GM19438 (cell line): ENCODE data around the gene PDE7B.
"Not testable (repeated sequence)": the region's sequence is repeated elsewhere in the genome, so short reads cannot be mapped to it uniquely, and the experiment has no call there.

Source experiments
- ATAC-seq: cut with Tn5 transposase; IDR thresholded peaks from one replicate; pipeline ENCODE4 v1.9.1; 2021; ENCODE audit warnings: low read depth; ENCODE audit not compliant: unreplicated experiment

PDE7B gene

GRCh38 chr6:136134751-136135150, 283.2 kb downstream of the PDE7B start:
- ATAC-seq, result no peak

- no peak for ATAC-seq
Observed at GRCh38 chr6:136136274-136136673, 284.8 kb downstream of the PDE7B start.

GRCh38 chr6:136137008-136137692, 285.6 kb downstream of the PDE7B start:
- ATAC-seq, result no peak

- ATAC-seq, result no peak
Observed at GRCh38 chr6:136137739-136138402, 286.4 kb downstream of the PDE7B start.

- not testable (repeated sequence) for ATAC-seq
Observed at GRCh38 chr6:136139111-136139510, 287.6 kb downstream of the PDE7B start.

- ATAC-seq, result no peak
Observed at GRCh38 chr6:136144251-136145023, 292.9 kb downstream of the PDE7B start.

- no peak for ATAC-seq
Observed at GRCh38 chr6:136146130-136146529, 294.6 kb downstream of the PDE7B start.

GRCh38 chr6:136147342-136147741, 295.8 kb downstream of the PDE7B start:
- no peak for ATAC-seq

- ATAC-seq, result no peak
Observed at GRCh38 chr6:136148051-136148450, 296.6 kb downstream of the PDE7B start.

GRCh38 chr6:136148523-136148922, 297.0 kb downstream of the PDE7B start:
- no peak for ATAC-seq

GRCh38 chr6:136149311-136149710, 297.8 kb downstream of the PDE7B start:
- no peak for ATAC-seq

- no peak for ATAC-seq
Observed at GRCh38 chr6:136150961-136151360, 299.5 kb downstream of the PDE7B start.

GRCh38 chr6:136153707-136154375, 302.3 kb downstream of the PDE7B start:
- ATAC-seq, result no peak

- ATAC-seq, result no peak
Observed at GRCh38 chr6:136155191-136155590, 303.7 kb downstream of the PDE7B start.

- ATAC-seq, result no peak
Observed at GRCh38 chr6:136157743-136158142, 306.2 kb downstream of the PDE7B start.

GRCh38 chr6:136158387-136158821, 306.9 kb downstream of the PDE7B start:
- ATAC-seq, result no peak

GRCh38 chr6:136158971-136159370, 307.5 kb downstream of the PDE7B start:
- ATAC-seq, result no peak

GRCh38 chr6:136160250-136160649, 308.7 kb downstream of the PDE7B start:
- ATAC-seq, result no peak

GRCh38 chr6:136161950-136162349, 310.4 kb downstream of the PDE7B start:
- no peak for ATAC-seq

- no peak for ATAC-seq
Observed at GRCh38 chr6:136163260-136163659, 311.8 kb downstream of the PDE7B start.

GRCh38 chr6:136166815-136167214, 315.3 kb downstream of the PDE7B start:
- no peak for ATAC-seq
